NCI-H2171 (cell line): ENCODE results near the gene DGKH.
"Not testable (repeated sequence)": the region's sequence is repeated elsewhere in the genome, so short reads cannot be mapped to it uniquely, and the experiment has no call there.

Experiments
- DNase-seq: peaks from one replicate; lab custom pipeline; 2025; lab: John Stamatoyannopoulos, UW

DGKH gene

DNA sequence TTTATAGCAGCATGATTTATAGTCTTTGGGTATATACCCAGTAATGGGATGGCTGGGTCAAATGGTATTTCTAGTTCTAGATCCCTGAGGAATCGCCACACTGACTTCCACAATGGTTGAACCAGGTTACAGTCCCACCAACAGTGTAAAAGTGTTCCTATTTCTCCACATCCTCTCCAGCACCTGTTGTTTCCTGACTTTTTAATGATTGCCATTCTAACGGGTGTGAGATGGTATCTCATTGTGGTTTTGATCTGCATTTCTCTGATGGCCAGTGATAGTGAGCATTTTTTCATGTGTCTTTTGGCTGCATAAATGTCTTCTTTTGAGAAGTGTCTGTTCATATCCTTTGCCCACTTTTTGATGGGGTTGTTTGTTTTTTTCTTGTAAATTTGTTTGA lies 114.9 kb downstream of the DGKH start:
- DNase-seq, result not testable (repeated sequence)

DNA sequence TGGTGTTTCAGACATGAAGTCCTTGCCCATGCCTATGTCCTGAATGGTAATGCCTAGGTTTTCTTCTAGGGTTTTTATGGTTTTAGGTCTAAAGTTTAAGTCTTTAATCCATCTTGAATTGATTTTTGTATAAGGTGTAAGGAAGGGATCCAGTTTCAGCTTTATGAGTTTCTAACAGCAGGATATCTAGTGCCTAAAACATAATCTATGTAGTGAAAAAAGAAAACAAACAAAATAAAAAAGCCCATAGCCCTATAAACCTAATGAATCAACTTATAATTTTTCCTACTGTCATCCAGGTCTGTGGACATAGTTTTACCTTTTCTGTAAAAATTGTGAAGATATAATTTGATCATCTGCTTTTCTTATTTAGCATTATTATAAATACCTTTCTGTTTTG lies 115.5 kb downstream of the DGKH start:
- not testable (repeated sequence) for DNase-seq

DNA sequence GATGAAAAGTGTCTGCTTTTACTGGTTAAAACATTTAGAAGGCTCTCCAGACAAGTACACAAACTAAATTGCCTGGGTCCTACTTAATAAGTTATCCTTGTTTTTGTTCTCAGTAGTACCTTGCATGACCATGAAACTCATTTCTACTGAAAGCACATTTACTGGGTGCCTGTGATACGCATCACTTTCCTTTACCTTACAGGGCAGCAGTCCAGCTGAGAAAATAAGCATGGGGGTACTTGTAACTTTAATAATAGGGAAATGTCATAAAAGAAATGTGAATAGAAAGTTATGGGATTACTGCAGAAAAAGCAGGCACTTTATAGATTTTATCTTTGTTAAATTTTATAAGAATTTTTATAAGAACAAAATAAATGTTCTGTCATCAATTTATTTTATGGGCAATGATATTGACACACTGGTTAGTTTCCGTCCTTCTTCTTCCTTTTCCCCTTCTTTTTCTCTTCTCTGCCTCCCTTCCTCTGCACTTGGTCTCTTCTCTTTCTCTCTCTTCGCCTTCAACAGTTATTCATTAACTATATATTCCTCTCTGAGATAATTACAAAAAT lies 116.2 kb downstream of the DGKH start:
- DNase-seq, result no peak

DNA sequence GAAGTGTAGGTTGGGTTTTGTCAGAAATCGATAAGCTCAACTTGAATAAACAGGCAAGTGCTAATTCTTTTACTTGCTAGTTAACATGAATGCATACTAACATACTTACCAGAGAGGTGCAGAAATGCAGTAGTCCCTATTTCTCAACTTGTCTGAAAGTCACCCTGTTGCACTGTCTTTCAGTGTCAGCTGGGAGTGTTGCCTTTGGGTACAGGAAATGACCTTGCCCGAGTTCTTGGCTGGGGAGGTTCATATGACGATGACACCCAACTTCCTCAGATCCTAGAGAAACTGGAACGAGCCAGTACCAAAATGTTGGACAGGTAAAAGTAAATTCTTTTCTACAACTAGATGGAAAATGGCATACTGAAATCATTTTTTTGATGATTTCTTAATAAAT lies 120.0 kb downstream of the DGKH start:
- no peak for DNase-seq

DNA sequence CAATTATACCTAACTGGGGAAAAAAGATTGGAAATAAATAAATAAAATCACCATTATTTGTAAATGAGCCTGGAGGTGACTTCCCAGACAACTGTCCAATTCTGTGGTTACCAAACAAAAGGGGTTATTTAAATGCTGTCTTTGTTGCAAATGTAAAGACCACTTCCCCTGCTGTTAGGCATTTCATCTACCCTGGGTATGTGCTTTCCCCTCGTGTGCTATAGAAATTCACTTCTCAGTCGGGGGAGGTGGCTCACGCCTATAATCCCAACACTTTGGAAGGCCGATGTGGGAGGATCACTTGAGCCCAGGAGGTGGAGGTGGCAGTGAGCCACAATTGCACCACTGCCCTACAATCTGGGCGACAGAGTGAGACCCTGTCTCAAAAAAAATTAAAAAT lies 121.6 kb downstream of the DGKH start:
- DNase-seq, result no peak

DNA sequence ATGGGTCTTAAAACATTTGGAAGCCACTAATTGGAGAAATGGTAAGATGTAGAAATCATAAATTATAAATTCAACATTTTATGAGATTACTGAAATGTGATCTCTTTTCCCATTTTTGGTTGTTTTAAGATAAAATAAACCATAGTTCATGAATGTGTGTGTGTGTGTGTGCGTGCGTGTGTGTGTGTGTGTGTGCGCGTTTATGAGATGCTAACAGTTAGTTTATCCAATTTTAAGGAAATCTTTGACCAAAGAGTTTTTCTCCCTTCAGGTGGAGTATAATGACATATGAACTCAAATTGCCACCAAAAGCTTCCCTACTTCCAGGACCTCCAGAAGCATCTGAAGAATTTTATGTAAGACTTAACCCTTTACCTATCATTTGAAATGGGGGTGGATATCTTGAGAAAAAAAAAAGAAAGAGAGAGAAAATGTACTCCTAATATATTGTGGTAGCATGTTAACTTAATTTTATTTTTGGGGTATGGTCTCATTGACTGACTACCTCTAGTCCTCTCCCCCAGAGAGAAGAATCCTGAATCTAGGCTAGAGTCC lies 125.4 kb downstream of the DGKH start:
- DNase-seq, result no peak

DNA sequence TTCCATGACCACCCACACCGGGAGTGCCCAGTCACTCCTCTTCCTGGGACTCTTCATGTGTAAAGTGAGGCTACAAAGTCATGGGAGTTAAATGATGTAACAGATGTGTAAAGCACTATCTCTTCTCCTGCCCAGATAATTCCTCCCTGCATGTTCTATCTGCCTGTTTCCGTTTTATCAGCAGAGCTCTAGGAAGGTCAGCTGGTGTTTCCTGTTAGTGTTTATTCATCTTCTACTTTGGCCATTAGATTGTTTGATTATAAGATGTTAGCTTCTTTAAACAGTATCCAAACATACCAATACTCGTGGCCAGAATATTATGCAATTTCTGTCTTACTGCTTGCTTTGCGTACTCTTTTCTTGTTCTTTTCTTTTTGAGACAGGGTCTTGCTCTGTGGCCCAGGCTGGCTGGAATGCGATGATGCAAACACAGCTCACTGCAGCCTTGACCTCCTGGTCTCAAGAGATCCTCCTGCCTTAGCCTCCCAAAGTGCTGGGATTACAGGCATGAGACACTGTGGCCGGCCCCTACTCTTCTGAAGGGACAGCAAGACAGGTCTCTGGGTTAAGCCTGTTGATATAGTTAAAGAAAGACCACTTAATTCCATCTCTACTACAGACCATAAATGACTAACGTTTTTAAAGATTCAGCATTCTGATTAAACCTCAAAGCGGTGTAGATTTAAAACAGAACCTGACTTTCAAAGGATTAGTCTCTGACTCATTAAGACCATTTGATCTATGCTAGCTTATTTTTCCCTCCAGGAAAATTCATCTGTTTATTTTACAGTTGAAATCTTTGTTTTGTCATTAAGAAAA lies 126.1 kb downstream of the DGKH start:
- DNase-seq, result no peak

DNA sequence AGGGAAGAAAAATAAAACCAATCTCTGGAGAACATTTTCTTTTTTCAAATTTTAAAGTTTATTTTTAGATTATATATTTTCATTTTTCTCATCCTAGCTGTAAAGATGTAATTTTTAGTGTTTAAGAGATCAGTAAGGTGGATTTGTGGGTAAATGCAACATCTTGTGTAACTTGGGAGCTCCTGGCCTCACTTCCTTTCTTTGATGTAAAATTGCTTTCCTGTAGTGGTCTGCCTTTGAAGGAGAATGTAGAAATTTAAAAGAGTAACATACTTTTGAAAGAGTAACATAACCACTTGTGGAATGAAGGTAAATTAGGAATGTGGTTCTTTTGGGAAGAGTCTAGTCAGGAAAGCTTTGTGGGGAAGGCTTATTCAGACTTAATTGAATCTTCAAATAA lies 127.8 kb downstream of the DGKH start:
- DNase-seq, result no peak

DNA sequence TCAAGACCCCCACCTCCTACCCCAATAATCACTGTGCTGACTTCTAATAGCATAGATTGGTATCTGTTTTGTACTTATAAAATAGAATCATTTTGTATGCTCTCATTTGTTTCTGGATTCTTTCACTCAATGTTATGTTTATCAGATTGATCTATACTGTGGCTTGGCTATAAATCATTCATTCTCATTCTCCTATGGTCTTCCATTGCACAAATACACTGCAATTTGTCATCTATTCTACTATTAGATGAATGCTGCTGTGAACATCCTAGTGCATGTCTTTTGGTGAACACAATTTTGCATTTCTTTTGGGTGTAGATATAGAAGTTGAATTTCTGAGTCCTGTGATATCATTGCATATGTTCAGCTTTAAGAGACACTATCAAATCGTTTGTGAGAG lies 128.7 kb downstream of the DGKH start:
- no peak for DNase-seq

DNA sequence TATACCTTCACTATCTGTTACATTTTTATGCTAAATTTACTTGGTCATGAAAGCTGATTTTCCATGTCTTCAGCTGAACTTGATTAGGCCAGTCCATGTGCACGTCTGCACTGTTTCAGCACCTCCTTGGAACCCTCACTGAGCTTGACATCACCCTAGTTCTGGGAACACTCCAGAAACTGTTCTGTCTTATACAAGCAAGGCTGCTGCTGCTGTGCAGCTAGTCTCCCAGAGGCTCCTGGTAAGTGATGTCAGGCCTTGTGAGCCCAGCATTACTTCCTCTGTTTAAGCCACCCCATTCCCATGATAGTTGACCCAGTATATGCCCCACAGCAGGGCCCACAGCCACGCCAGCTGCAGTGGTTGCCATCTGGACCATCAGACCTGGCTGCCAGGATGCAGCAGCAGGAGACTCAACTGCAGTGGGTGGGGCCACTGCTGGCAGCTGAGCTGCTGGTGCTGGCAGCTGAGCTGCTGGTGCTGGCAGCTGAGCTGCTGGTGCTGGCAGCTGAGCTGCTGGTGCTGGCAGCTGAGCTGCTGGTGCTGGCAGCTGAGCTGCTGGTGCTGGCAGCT lies 133.0 kb downstream of the DGKH start:
- no peak for DNase-seq

DNA sequence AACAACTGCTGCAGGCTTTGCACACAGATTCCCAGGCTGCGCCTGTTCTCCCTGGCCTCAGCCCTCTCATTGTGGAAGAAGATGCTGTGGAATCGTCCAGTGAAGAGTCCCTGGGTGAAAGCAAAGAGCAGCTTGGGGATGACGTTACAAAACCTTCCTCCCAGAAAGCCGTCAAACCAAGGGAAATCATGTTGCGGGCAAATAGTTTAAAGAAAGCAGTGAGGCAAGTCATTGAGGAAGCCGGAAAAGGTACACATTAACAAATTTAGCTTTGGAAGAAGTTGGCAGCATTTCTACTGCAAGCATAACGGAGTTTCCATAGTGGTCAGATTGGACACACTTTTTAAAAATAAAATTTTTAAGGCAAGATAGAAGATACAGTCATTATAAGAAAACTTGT lies 140.6 kb downstream of the DGKH start:
- DNase-seq, result no peak

DNA sequence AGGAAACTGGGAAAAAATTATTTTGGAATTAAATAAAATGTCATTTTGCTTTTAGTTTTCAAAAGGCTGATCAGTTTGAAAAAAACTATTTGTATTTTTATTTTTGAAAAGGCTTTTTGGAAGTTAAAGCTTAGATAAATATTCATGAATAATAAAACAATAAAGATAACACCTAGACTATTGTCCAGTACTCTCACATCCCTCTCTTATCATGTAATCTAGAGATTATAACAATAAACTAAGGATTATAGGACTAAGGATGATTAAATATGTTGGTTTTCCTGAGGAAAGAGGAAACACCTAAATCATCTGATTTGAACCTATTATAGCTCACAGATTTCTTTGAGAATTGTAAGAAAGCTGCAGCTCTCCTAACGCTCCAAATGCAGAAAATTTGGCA lies 142.1 kb downstream of the DGKH start:
- no peak for DNase-seq

DNA sequence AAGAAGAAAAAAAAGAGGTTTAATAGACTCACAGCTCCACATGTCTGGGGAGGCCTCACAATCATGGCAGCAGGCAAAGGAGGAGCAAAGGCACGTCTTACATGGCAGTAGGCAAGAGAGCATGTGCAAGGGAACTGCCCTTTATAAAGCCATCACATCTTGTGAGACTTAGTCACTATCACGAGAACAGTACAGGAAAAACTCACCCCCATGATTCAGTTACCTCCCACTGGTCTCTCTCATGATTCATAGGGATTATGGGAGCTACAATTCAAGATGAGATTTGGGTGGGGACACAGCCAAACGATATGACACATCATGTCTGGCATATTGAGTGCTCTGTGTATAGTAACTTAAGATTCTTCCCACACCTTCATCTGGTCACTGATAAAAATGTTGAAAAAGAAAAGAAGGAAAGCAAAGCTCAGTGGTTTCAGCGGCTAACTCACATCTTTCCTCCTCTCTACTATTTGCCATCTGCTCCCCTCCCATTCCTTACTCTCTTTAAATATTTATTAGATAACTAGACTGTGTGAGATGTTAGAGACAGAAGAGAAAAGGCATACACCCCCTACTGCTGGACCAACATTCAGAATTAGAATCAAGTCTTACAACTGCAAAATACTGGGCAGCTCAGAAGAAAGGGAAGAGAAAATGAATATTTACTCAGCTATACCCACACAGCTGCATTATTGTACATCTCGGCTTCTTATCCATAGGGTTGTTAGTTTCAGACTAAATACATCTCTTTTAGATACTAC lies 163.4 kb downstream of the DGKH start:
- no peak for DNase-seq

DNA sequence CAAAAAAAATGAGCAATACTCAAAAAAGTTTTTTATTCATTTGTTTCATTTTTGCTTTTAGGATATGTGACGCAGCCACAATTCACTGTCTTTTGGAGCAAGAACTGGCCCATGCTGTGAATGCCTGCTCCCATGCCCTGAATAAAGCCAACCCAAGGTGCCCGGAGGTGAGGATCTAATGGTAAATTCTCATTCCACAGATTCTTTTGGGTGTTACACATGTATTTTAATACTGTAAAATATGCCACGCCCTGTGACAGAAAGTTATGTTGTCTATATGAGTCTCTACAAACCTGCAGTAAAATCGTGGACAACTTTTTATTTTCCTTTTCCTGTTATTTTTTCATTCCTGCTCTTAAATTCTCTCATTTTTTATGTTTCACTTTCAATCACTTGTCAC lies 166.0 kb downstream of the DGKH start:
- no peak for DNase-seq

DNA sequence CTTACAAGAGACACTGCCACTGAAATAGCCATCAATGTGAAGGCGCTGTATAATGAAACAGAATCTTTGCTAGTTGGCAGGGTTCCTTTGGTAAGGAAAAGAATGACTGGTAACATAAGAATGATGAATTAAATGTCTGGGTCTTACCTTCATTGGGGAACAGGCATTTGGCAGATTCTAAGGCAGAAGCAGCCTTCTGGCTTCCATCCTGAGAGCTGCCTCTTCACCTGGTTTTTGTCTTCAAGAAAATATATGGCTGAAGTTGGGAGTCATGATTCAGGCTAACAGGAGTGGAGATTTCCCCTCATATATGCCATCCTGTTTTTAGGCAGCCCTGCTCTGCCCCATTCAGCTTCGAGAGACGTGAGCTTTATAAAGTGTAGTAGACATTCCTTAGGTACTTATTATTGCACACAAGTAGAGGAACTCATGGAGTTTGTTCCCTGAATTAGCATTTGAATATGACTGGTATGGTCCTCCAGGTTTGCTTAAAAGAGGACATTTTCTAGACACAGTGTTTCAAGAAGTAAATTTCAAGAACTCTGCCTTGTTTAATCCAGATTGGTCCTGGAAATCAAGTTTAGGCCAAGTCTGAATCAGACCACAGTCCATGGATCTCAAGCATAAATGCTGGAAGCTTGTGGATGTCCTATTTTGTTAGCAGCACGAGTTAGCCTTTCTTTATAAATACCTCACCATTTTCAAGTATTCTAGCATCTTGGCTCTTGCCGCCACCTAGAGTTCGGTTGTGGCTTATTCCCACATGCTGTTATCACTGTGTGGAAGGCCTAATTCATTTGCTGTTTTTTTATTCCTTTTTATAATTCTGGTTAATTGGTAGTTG lies 167.4 kb downstream of the DGKH start:
- DNase-seq, result no peak

DNA sequence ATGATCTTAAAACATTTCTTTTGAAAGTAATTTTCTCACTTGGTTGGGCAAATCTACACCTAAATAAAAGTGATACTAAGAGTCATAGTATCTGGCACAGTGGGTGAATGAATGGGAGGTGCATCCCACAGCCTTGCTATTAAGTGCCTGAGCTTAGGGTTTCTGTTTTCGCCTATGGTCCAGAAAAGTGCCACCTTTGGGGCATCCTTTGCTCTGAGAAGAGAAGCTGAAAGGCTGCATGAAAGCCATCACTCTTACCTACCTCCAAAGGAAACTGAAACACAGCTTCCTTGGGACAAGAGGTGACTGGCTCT lies 167.9 kb downstream of the DGKH start:
- no peak for DNase-seq

DNA sequence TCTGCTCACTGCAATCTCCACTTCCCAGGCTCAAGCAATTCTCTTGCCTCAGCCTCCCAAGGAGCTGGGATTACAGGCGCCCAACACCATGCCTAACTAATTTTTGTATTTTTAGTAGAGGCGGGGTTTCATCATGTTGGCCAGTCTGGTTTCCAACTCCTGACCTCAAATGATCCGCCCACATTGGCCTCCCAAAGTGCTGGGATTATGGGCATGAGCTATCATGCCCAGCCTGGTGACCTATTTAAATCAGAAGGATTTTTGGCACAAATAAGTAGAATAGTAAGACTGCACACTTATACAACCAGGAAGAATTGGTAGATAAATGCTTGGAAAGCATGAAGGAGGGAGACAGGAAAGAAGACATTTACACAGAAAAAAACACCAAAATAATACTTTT lies 170.1 kb downstream of the DGKH start:
- no peak for DNase-seq

DNA sequence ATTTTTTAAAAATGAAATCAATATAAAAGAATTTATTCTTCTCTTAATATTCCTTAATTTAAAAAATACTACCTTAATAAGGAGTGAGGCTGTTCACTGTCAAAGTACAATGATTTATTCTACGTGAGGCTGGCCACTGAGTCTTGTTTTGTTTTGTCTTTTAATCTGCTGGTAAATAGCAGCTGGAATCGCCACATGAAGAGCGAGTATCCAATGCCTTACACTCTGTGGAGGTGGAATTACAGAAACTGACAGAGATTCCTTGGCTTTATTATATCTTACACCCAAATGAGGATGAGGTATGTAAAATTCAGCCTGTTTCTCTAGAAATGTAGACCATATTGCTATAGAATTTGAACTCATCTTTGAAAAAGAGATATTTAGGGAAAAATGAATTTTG lies 170.6 kb downstream of the DGKH start:
- no peak for DNase-seq

DNA sequence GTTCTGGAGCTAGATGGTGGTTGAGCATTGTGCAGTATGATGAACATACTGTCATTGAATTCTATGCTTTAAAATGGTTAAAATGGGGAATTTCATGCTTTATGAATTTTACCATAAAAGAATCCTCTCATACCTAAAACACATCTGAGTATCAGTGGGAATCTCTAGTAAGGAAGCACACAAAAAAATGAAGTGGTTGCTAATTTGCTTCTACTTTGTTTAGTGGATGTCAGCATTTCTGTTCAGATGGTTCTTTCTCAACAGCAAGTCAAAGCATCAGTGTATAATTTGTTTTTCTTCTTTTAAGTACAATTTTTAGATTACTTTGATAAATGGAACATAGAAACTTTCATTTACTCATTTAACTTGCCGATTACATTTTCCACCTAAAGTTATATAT lies 171.4 kb downstream of the DGKH start:
- no peak for DNase-seq

DNA sequence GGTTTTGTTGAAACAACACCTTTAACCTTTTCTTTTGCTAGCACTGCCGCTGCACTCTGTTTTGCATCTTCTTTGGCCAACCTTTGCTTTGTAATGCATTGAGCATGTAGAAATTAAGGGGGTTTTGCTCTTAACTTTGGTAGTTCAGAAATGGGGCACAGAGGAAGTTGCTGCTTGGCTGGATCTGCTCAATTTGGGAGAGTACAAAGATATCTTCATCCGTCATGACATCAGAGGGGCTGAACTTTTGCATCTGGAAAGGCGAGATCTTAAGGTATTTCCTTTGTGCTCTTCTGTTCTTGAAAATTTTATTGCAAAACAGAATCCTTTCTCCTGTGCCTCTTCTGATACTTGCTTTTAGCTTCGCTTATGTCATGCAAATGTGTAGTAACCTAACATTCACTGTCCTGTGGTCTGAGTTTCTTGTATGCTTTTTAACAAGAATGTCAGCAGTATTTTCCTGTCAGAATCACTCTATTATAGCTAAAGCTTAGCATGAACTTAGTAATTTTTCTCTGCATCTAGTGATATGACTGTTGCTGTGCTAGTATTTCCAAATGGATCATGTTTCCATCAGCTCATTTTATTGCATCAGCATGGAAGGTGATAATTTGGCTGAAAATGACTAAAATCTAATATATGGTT lies 172.8 kb downstream of the DGKH start:
- no peak for DNase-seq

DNA sequence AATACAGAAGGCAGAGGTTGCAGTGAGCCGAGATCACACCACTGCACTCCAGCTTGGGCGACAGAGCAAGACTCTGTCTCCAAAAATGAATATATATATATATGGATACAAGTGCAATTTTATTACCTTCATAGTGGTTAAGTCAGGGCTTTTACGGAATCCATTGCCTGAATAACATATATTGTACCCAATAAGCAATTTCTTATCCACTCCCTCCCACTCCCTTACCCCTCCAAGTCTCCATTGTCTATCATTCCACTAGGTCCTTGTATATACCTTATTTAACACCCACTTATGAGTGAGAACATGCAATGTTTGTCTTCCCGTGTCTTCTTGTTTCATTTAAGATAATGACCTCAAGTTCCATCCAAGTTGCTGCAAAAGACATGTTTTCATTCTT lies 175.2 kb downstream of the DGKH start:
- DNase-seq, result no peak
